Esophagus muscularis mucosa (tissue), 3 donors: Measurements from ENCODE around the gene RECK.

Source experiments
- CTCF ChIP-seq, 3 experiments: fragments of 200-600 bp in 2 of 3; fragments of 450-650 bp in 1 of 3; sonication (generic) in 2 of 3; IDR thresholded peaks; one replicate each; pipeline ENCODE4 v1.5.1; 2017 to 2019; ENCODE audit warnings: antibody characterized with exemption in 3 of 3, mild to moderate bottlenecking in 2 of 3, moderate library complexity in 1 of 3
- POLR2AphosphoS5 ChIP-seq, 2 donors: sonication (generic); formaldehyde crosslinking; IDR thresholded peaks; one replicate each; pipeline ENCODE4 v1.6.1; 2017; ENCODE audit warnings: antibody characterized with exemption in 2 of 2

- TF ChIP-seq CTCF (IDR thresholded peaks at IDR 0.05) (no peak), POLR2AphosphoS5 (IDR thresholded peaks at IDR 0.05) (no peak)
Measured at GRCh38 chr9:36118706-36119105, 82.0 kb downstream of the RECK start.
